ENCODE data around the gene DDAH2. TPM values are rescaled to one million over a fixed set of nuclear protein-coding genes. Genes with fewer than 3 reads are reported as not detected.
A peak's percentile ranks its signal among the peaks of the same experiment; 100 is the strongest.

DDAH2 gene
- total RNA-seq, 1 experiment from 2014 or later, result 43.4 TPM

- Histone ChIP-seq H3K9me3 (ENCODE audit: control insufficient read depth in 1 of 2, insufficient read depth in 1 of 2, low read depth in 1 of 2, low read length in 2 of 2) (no peaks in the 10 kb centered on the region), H3K27ac (ENCODE audit: low read depth, low read length) (peak overlapping the region; percentile 99; the same call in 1 of the 2 replicates), H4K20me1 (ENCODE audit: insufficient read depth) (no peaks in the 10 kb centered on the region), H3K4me3 (replicated peaks in 1 of 2; ENCODE audit: low read depth in 1 of 2, low read length in 2 of 2) (no peak overlapping the region), H3K9ac (ENCODE audit: low read length) (no peak overlapping the region), H3K4me1 (ENCODE audit: control insufficient read depth in 1 of 2, insufficient read depth in 2 of 2, low read length in 2 of 2) (peaks cover 32 to 46% of the 10 kb centered on the region in 2 experiments), H3K27me3 (ENCODE audit: insufficient read depth, low read length) (no peaks in the 10 kb centered on the region), H3K4me2 (ENCODE audit: low read length) (no peak overlapping the region), H2AFZ (ENCODE audit: low read depth, low read length, poor library complexity, severe bottlenecking) (no peak overlapping the region), H3K9me2 (ENCODE audit: insufficient read depth) (no peaks in the 10 kb centered on the region), H3K36me3 (ENCODE audit: control insufficient read depth in 1 of 2, insufficient read depth in 2 of 2, low read length in 2 of 2) (peaks cover 16 to 33% of the 10 kb centered on the region in 2 experiments; a peak in 3 of 4 replicates), H3K79me2 (ENCODE audit: insufficient read depth, low read length) (peaks cover 20% of the 10 kb centered on the region)
- ChIA-PET CTCF (no interaction called here), POLR2A (interaction anchor here (0.7 to 0.8 kb wide), 2 partner anchors 57 to 86 kb away, joined by 3 to 4 read pairs; partner anchors contain the start of gene HSPA1B), RAD21 (ENCODE audit: low non-redundant PET in 1 of 2, low total read pairs in 2 of 2, uncharacterized antibody in 2 of 2, unreplicated experiment in 2 of 2) (interaction anchor here in 1 of 2 experiments (0.6 kb wide), 1 partner anchor 29 kb away, joined by 7 read pairs; no protein-coding TSS in a partner anchor)
- intact Hi-C loops (cut with micrococcal nuclease), result no loop called here
- TSS peak; percentile 10 for BruUV-seq (replicated peaks)
- DNase-seq (ENCODE audit: low read depth, low spot score) (no peak), ATAC-seq (no peak)
- TF ChIP-seq SP1 (IDR thresholded peaks at IDR 0.05; ENCODE audit: low read depth) (no peak), TCF7L2 (IDR thresholded peaks at IDR 0.05; ENCODE audit: borderline replicate concordance, extremely low read depth, insufficient read depth, insufficient read length) (no peak), ZNF274 (IDR thresholded peaks at IDR 0.05; ENCODE audit: low read depth, low read length) (no peak), EZH2 (IDR thresholded peaks at IDR 0.05) (no peak), RAD21 (IDR thresholded peaks at IDR 0.05; ENCODE audit: low read depth) (no peak), CEBPB (IDR thresholded peaks at IDR 0.05; ENCODE audit: low read depth) (no peak), SRF (IDR thresholded peaks at IDR 0.05; ENCODE audit: low read depth) (no peak), POLR2A (IDR thresholded peaks at IDR 0.05; ENCODE audit: borderline replicate concordance, extremely low read depth, insufficient read depth, insufficient read length) (no peak), ZFX (IDR thresholded peaks at IDR 0.05) (no peak)
These were observed 12.7 kb upstream of the DDAH2 start for GRCh38 chr6:31741815-31742214.

GRCh38 chr6:31740397-31741223 is 11.5 kb upstream of the DDAH2 start:
- ATAC-seq, result no peak
- Histone ChIP-seq H3K27ac (ENCODE audit: low read depth, low read length) (peak overlapping the region; percentile 99), H3K4me3 (replicated peaks in 1 of 2; ENCODE audit: low read depth in 1 of 2, low read length in 2 of 2) (peak overlapping the region; percentile 86 to 92), H3K36me3 (ENCODE audit: control insufficient read depth in 1 of 2, insufficient read depth in 2 of 2, low read length in 2 of 2) (peaks cover 16 to 33% of the 10 kb centered on the region in 2 experiments; a peak in 3 of 4 replicates), H4K20me1 (ENCODE audit: insufficient read depth) (no peaks in the 10 kb centered on the region), H2AFZ (ENCODE audit: low read depth, low read length, poor library complexity, severe bottlenecking) (no peak overlapping the region), H3K79me2 (ENCODE audit: insufficient read depth, low read length) (peaks cover 32% of the 10 kb centered on the region), H3K27me3 (ENCODE audit: insufficient read depth, low read length) (no peaks in the 10 kb centered on the region), H3K4me2 (ENCODE audit: low read length) (peak overlapping the region; percentile 97), H3K9me2 (ENCODE audit: insufficient read depth) (no peaks in the 10 kb centered on the region), H3K4me1 (ENCODE audit: control insufficient read depth in 1 of 2, insufficient read depth in 2 of 2, low read length in 2 of 2) (peaks cover 35 to 51% of the 10 kb centered on the region in 2 experiments), H3K9me3 (ENCODE audit: control insufficient read depth in 1 of 2, insufficient read depth in 1 of 2, low read depth in 1 of 2, low read length in 2 of 2) (no peaks in the 10 kb centered on the region), H3K9ac (ENCODE audit: low read length) (peak overlapping the region; percentile 99)
- intact Hi-C loops (cut with micrococcal nuclease), result no loop called here
- ChIA-PET CTCF (interaction anchor here (3.6 kb wide), 1 partner anchor 29 kb away, joined by 25 read pairs; no protein-coding TSS in a partner anchor), POLR2A (interaction anchor here (1.1 to 4.3 kb wide), 6 partner anchors 38 to 122 kb away, joined by 3 to 21 read pairs (median 4); partner anchors contain the start of genes ABHD16A, C6orf47, GPANK1 and HSPA1B), RAD21 (ENCODE audit: low non-redundant PET in 1 of 2, low total read pairs in 2 of 2, uncharacterized antibody in 2 of 2, unreplicated experiment in 2 of 2) (interaction anchor here in 1 of 2 experiments (0.6 kb wide), 1 partner anchor 35 kb away, joined by 5 read pairs; no protein-coding TSS in a partner anchor)
- BruUV-seq (replicated peaks), result no TSS peak
- TF ChIP-seq TCF7L2 (IDR thresholded peaks at IDR 0.05; ENCODE audit: borderline replicate concordance, extremely low read depth, insufficient read depth, insufficient read length), result no peak
- peak; percentile 57; the same call in 1 of the 2 replicates for TF ChIP-seq ZFX (IDR thresholded peaks at IDR 0.05)
- DNase-seq (ENCODE audit: low read depth, low spot score), result no peak
